Measurements from ENCODE around the gene SLC22A23.

GRCh38 chr6:3359973-3360726 lies 96.7 kb downstream of the SLC22A23 start:
- TF ChIP-seq CTCF (conservative IDR thresholded peaks at IDR 0.05; ENCODE audit: low read depth, low read length) (no peak), EZH2 (IDR thresholded peaks at IDR 0.05; ENCODE audit: low read length, unreplicated experiment) (no peak)

All from PC-3 (cell line).